ENCODE results near the gene PCNA. TPM values are rescaled to one million over a fixed set of nuclear protein-coding genes. Genes with fewer than 3 reads are reported as not detected.

The PCNA gene
- total RNA-seq, 1 donor = 66.2 TPM

DNA sequence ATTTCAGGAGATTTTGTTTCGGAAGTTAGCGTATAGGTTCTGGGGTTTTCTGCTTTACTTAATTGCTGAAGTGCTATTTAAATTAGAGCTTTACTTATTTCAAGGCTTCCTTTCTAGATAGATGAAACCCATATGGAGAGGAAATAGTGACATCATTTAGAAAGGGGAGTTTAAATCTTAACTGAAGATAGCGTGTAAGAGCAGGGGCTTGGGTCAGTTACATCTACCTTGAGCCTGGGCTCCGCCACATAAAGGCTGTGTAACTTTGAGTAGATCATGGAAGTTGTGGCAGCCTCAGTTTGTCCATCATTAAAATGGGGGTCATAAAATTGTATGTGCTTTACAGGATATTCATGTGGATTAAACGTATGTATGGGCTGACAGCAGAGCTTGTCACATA lies 11.7 kb upstream of the PCNA start:
- H3K27me3 ChIP-seq (ENCODE audit: insufficient read depth, low read length) = no peaks in the 10 kb centered on the region
- H2AFZ ChIP-seq (ENCODE audit: low read length) = no peak overlapping the region
- H4K20me1 ChIP-seq (ENCODE audit: insufficient read depth, low read length) = peaks cover 20% of the 10 kb centered on the region
- H3K4me1 ChIP-seq (ENCODE audit: insufficient read depth, low read length) = peaks cover 12% of the 10 kb centered on the region
- H3K79me2 ChIP-seq (ENCODE audit: insufficient read depth, low read length) = peaks cover 68% of the 10 kb centered on the region
- no peak for TF ChIP-seq CTCF (IDR thresholded peaks at IDR 0.05; ENCODE audit: extremely low read depth, low read depth, low read length)
- no peak overlapping the region for H3K27ac ChIP-seq (ENCODE audit: low read depth, low read length)
- H3K36me3 ChIP-seq (ENCODE audit: insufficient read depth, low read length) = no peaks in the 10 kb centered on the region
- no peak overlapping the region for H3K4me2 ChIP-seq (ENCODE audit: insufficient read depth, low read length)
- H3K4me3 ChIP-seq (ENCODE audit: insufficient read depth, low read length) = no peak overlapping the region
- no peak for DNase-seq (ENCODE audit: insufficient read length, low spot score, missing footprints)
- no peaks in the 10 kb centered on the region for H3K9me3 ChIP-seq (ENCODE audit: low read depth, low read length)

GRCh38 chr20:5128886-5129285 lies 9.1 kb upstream of the PCNA start:
- H2AFZ ChIP-seq (ENCODE audit: low read length) = no peak overlapping the region
- H3K4me2 ChIP-seq (ENCODE audit: insufficient read depth, low read length) = no peak overlapping the region
- no peaks in the 10 kb centered on the region for H3K9me3 ChIP-seq (ENCODE audit: low read depth, low read length)
- peaks cover 7% of the 10 kb centered on the region for H4K20me1 ChIP-seq (ENCODE audit: insufficient read depth, low read length)
- peaks cover 50% of the 10 kb centered on the region for H3K79me2 ChIP-seq (ENCODE audit: insufficient read depth, low read length)
- TF ChIP-seq CTCF (IDR thresholded peaks at IDR 0.05; ENCODE audit: extremely low read depth, low read depth, low read length) = no peak
- H3K27me3 ChIP-seq (ENCODE audit: insufficient read depth, low read length) = no peaks in the 10 kb centered on the region
- DNase-seq (ENCODE audit: insufficient read length, low spot score, missing footprints) = no peak
- no peaks in the 10 kb centered on the region for H3K36me3 ChIP-seq (ENCODE audit: insufficient read depth, low read length)
- no peak overlapping the region for H3K27ac ChIP-seq (ENCODE audit: low read depth, low read length)
- H3K4me1 ChIP-seq (ENCODE audit: insufficient read depth, low read length) = peaks cover 2% of the 10 kb centered on the region
- no peak overlapping the region for H3K4me3 ChIP-seq (ENCODE audit: insufficient read depth, low read length)

GRCh38 chr20:5127859-5128424 lies 8.2 kb upstream of the PCNA start:
- Histone ChIP-seq H4K20me1 (ENCODE audit: insufficient read depth, low read length) (peaks cover 5% of the 10 kb centered on the region), H3K27ac (ENCODE audit: low read depth, low read length) (peak overlapping the region; percentile 71), H3K4me1 (ENCODE audit: insufficient read depth, low read length) (peaks cover 2% of the 10 kb centered on the region), H3K9me3 (ENCODE audit: low read depth, low read length) (no peaks in the 10 kb centered on the region), H3K79me2 (ENCODE audit: insufficient read depth, low read length) (peaks cover 42% of the 10 kb centered on the region), H3K4me2 (ENCODE audit: insufficient read depth, low read length) (peak overlapping the region; percentile 93), H3K4me3 (ENCODE audit: insufficient read depth, low read length) (peak overlapping the region; percentile 87), H3K27me3 (ENCODE audit: insufficient read depth, low read length) (no peaks in the 10 kb centered on the region), H3K36me3 (ENCODE audit: insufficient read depth, low read length) (no peaks in the 10 kb centered on the region), H2AFZ (ENCODE audit: low read length) (peak overlapping the region; percentile 88)
- TF ChIP-seq CTCF (IDR thresholded peaks at IDR 0.05; ENCODE audit: extremely low read depth, low read depth, low read length) = no peak
- DNase-seq (ENCODE audit: insufficient read length, low spot score, missing footprints) = peak; percentile 47

- Histone ChIP-seq H3K27me3 (ENCODE audit: insufficient read depth, low read length) (no peaks in the 10 kb centered on the region), H3K27ac (ENCODE audit: low read depth, low read length) (peak overlapping the region; percentile 71), H3K4me2 (ENCODE audit: insufficient read depth, low read length) (peak overlapping the region; percentile 93), H3K79me2 (ENCODE audit: insufficient read depth, low read length) (peaks cover 39% of the 10 kb centered on the region), H2AFZ (ENCODE audit: low read length) (peak overlapping the region; percentile 88), H3K9me3 (ENCODE audit: low read depth, low read length) (no peaks in the 10 kb centered on the region), H3K36me3 (ENCODE audit: insufficient read depth, low read length) (no peaks in the 10 kb centered on the region), H3K4me1 (ENCODE audit: insufficient read depth, low read length) (peaks cover 2% of the 10 kb centered on the region), H3K4me3 (ENCODE audit: insufficient read depth, low read length) (peak overlapping the region; percentile 87), H4K20me1 (ENCODE audit: insufficient read depth, low read length) (peaks cover 5% of the 10 kb centered on the region)
- DNase-seq (ENCODE audit: insufficient read length, low spot score, missing footprints) = peak; percentile 81
- TF ChIP-seq CTCF (IDR thresholded peaks at IDR 0.05; ENCODE audit: extremely low read depth, low read depth, low read length) = no peak
Observed at GRCh38 chr20:5127204-5127858, 7.6 kb upstream of the PCNA start.
